K562 (cell line): ENCODE data around the gene ARL8A. TPM values are rescaled to one million over a fixed set of nuclear protein-coding genes. Genes with fewer than 3 reads are reported as not detected.

Source experiments
- CCNT2 ChIP-seq: IDR thresholded peaks from 2 replicates; pipeline ENCODE4 v1.6.1; 2011; ENCODE audit warnings: borderline replicate concordance, low read depth, mild to moderate bottlenecking, moderate library complexity, mixed read lengths, low read length; ENCODE audit not compliant: insufficient read length; ENCODE audit errors: extremely low read depth
- CTBP1 ChIP-seq: fragments of 450-650 bp; IDR thresholded peaks from 2 replicates; pipeline ENCODE4 v1.6.1; 2016; ENCODE audit warnings: borderline replicate concordance
- ETV5 ChIP-seq: sonication (generic); formaldehyde crosslinking; IDR thresholded peaks from 2 replicates; pipeline ENCODE4 v1.4.0; 2020; ENCODE audit warnings: low read depth, mild to moderate bottlenecking, missing genetic modification reagents
- FIP1L1 ChIP-seq: fragments of 200-400 bp; formaldehyde crosslinking; IDR thresholded peaks from 2 replicates; pipeline ENCODE4 v1.6.1; 2018; ENCODE audit warnings: mild to moderate bottlenecking, low read depth, low read length; ENCODE audit not compliant: poor library complexity, severe bottlenecking
- HCFC1 ChIP-seq: IDR thresholded peaks from 2 replicates; pipeline ENCODE4 v1.6.1; 2012; ENCODE audit warnings: low read depth, low read length, improper control_type of control experiment
- HNRNPLL ChIP-seq: fragments of 200-400 bp; formaldehyde crosslinking; IDR thresholded peaks from 2 replicates; pipeline ENCODE4 v1.6.1; 2017; ENCODE audit warnings: low read length, low read depth, mild to moderate bottlenecking; ENCODE audit not compliant: poor library complexity, severe bottlenecking
- RBBP5 ChIP-seq: fragments of 200-600 bp; sonication (generic); IDR thresholded peaks from 2 replicates; pipeline ENCODE4 v1.6.1; 2012; ENCODE audit warnings: borderline replicate concordance, mild to moderate bottlenecking, low read length, control low read depth, inconsistent platforms; ENCODE audit not compliant: insufficient read depth, poor library complexity, severe bottlenecking
- TOE1 ChIP-seq, 2 experiments: fragments of 450-650 bp in 1 of 2; sonication (generic) in 1 of 2; formaldehyde crosslinking in 1 of 2; IDR thresholded peaks; 2 replicates each; pipeline versions ENCODE4 v1.7.1 to v1.8.0; 2016 to 2022; ENCODE audit warnings: borderline replicate concordance in 2 of 2, mild to moderate bottlenecking in 2 of 2, antibody characterized with exemption in 1 of 2, inconsistent platforms in 1 of 2, low read depth in 1 of 2, missing genetic modification reagents in 1 of 2, moderate library complexity in 1 of 2
- WHSC1 ChIP-seq: IDR thresholded peaks from one replicate; pipeline ENCODE4 v1.6.1; 2012; ENCODE audit warnings: low read length, control low read depth, inconsistent platforms
- ZBTB17 ChIP-seq: fragments of 450-650 bp; formaldehyde crosslinking; IDR thresholded peaks from 2 replicates; pipeline ENCODE4 v1.4.0; 2020; ENCODE audit warnings: mild to moderate bottlenecking
- ZNF282 ChIP-seq: sonication (generic); formaldehyde crosslinking; IDR thresholded peaks from 2 replicates; pipeline ENCODE4 v1.8.1; 2023; ENCODE audit warnings: missing genetic modification reagents
- polyA plus RNA-seq, 8 experiments: library from polyadenylated mRNA; depleted of rRNA in 4 of 8; stranded (reverse) in 5 of 8; unstranded in 3 of 8; fragments of >200 nt; fragmentation: Nextera tagmentation in 2 of 8; fragmentation: Illumina TruSeq in 1 of 8; extraction: Ambion mirVana in 2 of 8; extraction: Trizol in 1 of 8; gene quantifications; 2 replicates each; pipeline versions ENCODE4 v1.2.1 to v1.2.3, GENCODE V29; 2011 to 2014; ENCODE audit warnings: inconsistent platforms in 1 of 8, missing spikeins in 1 of 8
- total RNA-seq, 7 experiments: library from RNA; depleted of rRNA in 6 of 7; stranded (reverse); fragments of >200 nt in 6 of 7; fragmentation: Illumina TruSeq in 2 of 7; extraction: Trizol in 2 of 7; gene quantifications; 2 replicates each; pipeline versions ENCODE4 v1.2.1 to v1.2.3, GENCODE V29; 2011 to 2021; ENCODE audit warnings: low replicate concordance in 1 of 7
- TF ChIP-seq, protein P1 (sequence below): fragments of 450-650 bp; formaldehyde crosslinking; IDR thresholded peaks from 2 replicates; pipeline ENCODE4 v1.4.0; 2022; ENCODE audit warnings: mild to moderate bottlenecking, moderate library complexity
- TF ChIP-seq, protein P2 (sequence below), 2 experiments: fragments of 450-650 bp; conservative IDR thresholded peaks; 2 replicates each; pipeline ENCODE4 v1.6.1; 2017; ENCODE audit warnings: mild to moderate bottlenecking in 2 of 2, moderate library complexity in 2 of 2
- TF ChIP-seq, protein P3 (sequence below), 2 experiments: IDR thresholded peaks; 2 replicates each; pipeline ENCODE4 v1.6.1; 2012; ENCODE audit warnings: improper control_type of control experiment in 2 of 2, low read depth in 2 of 2, low read length in 2 of 2, borderline replicate concordance in 1 of 2
- TF ChIP-seq, protein P4 (sequence below): fragments of 450-650 bp; formaldehyde crosslinking; IDR thresholded peaks from 2 replicates; pipeline ENCODE4 v1.4.0; 2020; ENCODE audit warnings: mild to moderate bottlenecking, moderate library complexity
- TF ChIP-seq, protein P5 (sequence below), 2 experiments: IDR thresholded peaks; 2 replicates each; pipeline ENCODE4 v1.6.1; 2011; ENCODE audit warnings: borderline replicate concordance in 1 of 2, control low read depth in 1 of 2, low read depth in 1 of 2, low read length in 1 of 2, mild to moderate bottlenecking in 1 of 2, mixed read lengths in 1 of 2, moderate library complexity in 1 of 2; ENCODE audit not compliant: insufficient read depth in 1 of 2, insufficient read length in 1 of 2, poor library complexity in 1 of 2, severe bottlenecking in 1 of 2; ENCODE audit errors: extremely low read depth in 1 of 2

The ARL8A gene
- total and polyA plus RNA-seq, 9 of the 15 experiments (the other 6 are each of a cell fraction or from before 2014, with no cell fraction given): 0.17 to 27.3 (median 15.6) TPM

DNA sequence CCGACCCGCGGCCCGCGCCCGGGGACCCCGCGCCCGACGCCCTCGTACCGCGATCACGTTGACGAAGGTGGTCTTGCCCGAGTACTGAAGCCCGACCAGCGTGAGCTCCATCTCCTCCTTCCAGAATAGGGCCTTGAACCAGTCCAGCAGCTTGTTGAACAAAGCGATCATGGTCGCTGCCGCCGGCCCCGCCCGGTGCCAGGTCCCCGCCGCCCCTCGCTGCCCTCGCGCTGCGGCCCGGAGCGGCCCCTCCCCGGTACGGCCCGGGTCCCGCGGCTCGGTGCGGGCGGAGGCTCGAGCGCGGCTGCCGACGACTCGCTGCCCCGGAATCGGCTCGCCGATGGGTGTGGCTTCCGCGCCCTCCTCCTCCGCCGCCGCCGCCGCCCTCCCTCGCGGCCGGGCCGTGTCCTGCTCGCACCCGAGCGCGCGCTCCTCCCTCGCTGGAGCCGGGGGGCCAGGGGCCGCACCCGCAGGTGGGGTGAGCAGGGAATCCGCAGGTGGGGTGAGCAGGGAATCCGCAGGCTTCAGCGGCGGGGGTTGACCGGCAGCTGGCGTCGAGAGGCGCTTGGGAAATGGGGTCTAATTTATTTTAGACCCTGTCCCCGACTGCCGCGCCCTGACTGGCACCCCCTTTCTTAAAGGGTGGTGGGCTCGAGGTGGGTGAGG lies at the start of gene ARL8A (continued):
- TF ChIP-seq, protein P1, sequence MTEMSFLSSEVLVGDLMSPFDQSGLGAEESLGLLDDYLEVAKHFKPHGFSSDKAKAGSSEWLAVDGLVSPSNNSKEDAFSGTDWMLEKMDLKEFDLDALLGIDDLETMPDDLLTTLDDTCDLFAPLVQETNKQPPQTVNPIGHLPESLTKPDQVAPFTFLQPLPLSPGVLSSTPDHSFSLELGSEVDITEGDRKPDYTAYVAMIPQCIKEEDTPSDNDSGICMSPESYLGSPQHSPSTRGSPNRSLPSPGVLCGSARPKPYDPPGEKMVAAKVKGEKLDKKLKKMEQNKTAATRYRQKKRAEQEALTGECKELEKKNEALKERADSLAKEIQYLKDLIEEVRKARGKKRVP (CRISPR knock-in tag): peak; percentile 46; the same call in 1 of the 2 replicates
- peak; percentile 40; the same call in 1 of the 2 replicates for TF ChIP-seq ZBTB17 (CRISPR knock-in tag)
- no peak for TF ChIP-seq HNRNPLL
- TF ChIP-seq, protein P2, sequence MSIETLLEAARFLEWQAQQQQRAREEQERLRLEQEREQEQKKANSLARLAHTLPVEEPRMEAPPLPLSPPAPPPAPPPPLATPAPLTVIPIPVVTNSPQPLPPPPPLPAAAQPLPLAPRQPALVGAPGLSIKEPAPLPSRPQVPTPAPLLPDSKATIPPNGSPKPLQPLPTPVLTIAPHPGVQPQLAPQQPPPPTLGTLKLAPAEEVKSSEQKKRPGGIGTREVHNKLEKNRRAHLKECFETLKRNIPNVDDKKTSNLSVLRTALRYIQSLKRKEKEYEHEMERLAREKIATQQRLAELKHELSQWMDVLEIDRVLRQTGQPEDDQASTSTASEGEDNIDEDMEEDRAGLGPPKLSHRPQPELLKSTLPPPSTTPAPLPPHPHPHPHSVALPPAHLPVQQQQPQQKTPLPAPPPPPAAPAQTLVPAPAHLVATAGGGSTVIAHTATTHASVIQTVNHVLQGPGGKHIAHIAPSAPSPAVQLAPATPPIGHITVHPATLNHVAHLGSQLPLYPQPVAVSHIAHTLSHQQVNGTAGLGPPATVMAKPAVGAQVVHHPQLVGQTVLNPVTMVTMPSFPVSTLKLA (conservative IDR thresholded peaks at IDR 0.05): 0 out of 4 replicates have a peak, but pooled peaks of 1 of the 2 experiments have one; percentile 36
- peak; percentile 25; the same call in 1 of the 2 replicates for TF ChIP-seq TOE1 (IDR thresholded peaks at IDR 0.05; ENCODE audit: borderline replicate concordance)
- TF ChIP-seq TOE1 (CRISPR knock-in tag; IDR thresholded peaks at IDR 0.05; ENCODE audit: borderline replicate concordance, low read depth): no peak
- TF ChIP-seq, protein P3, sequence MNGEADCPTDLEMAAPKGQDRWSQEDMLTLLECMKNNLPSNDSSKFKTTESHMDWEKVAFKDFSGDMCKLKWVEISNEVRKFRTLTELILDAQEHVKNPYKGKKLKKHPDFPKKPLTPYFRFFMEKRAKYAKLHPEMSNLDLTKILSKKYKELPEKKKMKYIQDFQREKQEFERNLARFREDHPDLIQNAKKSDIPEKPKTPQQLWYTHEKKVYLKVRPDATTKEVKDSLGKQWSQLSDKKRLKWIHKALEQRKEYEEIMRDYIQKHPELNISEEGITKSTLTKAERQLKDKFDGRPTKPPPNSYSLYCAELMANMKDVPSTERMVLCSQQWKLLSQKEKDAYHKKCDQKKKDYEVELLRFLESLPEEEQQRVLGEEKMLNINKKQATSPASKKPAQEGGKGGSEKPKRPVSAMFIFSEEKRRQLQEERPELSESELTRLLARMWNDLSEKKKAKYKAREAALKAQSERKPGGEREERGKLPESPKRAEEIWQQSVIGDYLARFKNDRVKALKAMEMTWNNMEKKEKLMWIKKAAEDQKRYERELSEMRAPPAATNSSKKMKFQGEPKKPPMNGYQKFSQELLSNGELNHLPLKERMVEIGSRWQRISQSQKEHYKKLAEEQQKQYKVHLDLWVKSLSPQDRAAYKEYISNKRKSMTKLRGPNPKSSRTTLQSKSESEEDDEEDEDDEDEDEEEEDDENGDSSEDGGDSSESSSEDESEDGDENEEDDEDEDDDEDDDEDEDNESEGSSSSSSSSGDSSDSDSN (IDR thresholded peaks at IDR 0.05; ENCODE audit: borderline replicate concordance in 1 of 2, low read depth in 2 of 2, low read length in 2 of 2): peak; percentile 67 to 68; a peak in 2 of 4 replicates
- TF ChIP-seq, protein P4, sequence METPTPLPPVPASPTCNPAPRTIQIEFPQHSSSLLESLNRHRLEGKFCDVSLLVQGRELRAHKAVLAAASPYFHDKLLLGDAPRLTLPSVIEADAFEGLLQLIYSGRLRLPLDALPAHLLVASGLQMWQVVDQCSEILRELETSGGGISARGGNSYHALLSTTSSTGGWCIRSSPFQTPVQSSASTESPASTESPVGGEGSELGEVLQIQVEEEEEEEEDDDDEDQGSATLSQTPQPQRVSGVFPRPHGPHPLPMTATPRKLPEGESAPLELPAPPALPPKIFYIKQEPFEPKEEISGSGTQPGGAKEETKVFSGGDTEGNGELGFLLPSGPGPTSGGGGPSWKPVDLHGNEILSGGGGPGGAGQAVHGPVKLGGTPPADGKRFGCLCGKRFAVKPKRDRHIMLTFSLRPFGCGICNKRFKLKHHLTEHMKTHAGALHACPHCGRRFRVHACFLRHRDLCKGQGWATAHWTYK (CRISPR knock-in tag): peak; percentile 75; the same call in 1 of the 2 replicates
- TF ChIP-seq, protein P5, sequence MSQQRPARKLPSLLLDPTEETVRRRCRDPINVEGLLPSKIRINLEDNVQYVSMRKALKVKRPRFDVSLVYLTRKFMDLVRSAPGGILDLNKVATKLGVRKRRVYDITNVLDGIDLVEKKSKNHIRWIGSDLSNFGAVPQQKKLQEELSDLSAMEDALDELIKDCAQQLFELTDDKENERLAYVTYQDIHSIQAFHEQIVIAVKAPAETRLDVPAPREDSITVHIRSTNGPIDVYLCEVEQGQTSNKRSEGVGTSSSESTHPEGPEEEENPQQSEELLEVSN (IDR thresholded peaks at IDR 0.05; ENCODE audit: borderline replicate concordance in 1 of 2, extremely low read depth in 1 of 2, insufficient read depth in 1 of 2, insufficient read length in 1 of 2, low read depth in 1 of 2, low read length in 1 of 2, poor library complexity in 1 of 2, severe bottlenecking in 1 of 2): peak in 1 of 2 experiments; percentile 71
- TF ChIP-seq HCFC1: no peak; the same call in 1 of the 2 replicates
- TF ChIP-seq RBBP5: peak; percentile 67
- TF ChIP-seq CTBP1: peak; percentile 84; the same call in 1 of the 2 replicates
- TF ChIP-seq ETV5: 0 out of 2 replicates have a peak, but pooled peaks have one; percentile 27
- TF ChIP-seq WHSC1: no peak
- TF ChIP-seq FIP1L1: peak; percentile 72
- peak; percentile 26; the same call in 1 of the 2 replicates for TF ChIP-seq ZNF282 (CRISPR knock-in tag)
- peak; percentile 45 for TF ChIP-seq CCNT2
